ENCODE data around the gene VRK1.

- TF ChIP-seq CTCF (IDR thresholded peaks at IDR 0.05) (no peak), POLR2A (IDR thresholded peaks at IDR 0.05) (no peak), EP300 (IDR thresholded peaks at IDR 0.05) (no peak), POLR2AphosphoS5 (IDR thresholded peaks at IDR 0.05) (no peak)
Observed at GRCh38 chr14:96844857-96845570, 47.8 kb downstream of the VRK1 start.
